ENCODE data around the gene DROSHA.

DNA sequence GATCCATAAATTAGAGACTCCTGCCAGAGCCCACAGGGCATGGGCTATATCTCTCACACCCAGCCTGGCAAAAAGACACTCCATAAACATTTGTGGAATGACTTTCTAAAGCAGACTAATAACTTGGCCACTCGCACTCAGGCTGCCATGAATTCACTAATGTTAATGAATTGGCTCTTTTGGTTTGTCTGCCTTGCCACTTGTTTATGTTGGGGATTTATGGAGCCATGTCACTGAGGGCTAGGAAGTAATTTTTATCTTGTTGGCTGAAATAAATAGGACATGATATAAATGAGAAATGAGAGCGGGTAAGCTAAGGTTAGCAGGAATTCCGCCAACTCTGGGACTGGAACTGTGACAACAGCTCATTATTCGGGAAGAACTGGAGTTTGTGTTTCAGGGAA, 55.2 kb downstream of the DROSHA start:
- no peak for TF ChIP-seq POLR2A (IDR thresholded peaks at IDR 0.05)
- TF ChIP-seq, protein P1, sequence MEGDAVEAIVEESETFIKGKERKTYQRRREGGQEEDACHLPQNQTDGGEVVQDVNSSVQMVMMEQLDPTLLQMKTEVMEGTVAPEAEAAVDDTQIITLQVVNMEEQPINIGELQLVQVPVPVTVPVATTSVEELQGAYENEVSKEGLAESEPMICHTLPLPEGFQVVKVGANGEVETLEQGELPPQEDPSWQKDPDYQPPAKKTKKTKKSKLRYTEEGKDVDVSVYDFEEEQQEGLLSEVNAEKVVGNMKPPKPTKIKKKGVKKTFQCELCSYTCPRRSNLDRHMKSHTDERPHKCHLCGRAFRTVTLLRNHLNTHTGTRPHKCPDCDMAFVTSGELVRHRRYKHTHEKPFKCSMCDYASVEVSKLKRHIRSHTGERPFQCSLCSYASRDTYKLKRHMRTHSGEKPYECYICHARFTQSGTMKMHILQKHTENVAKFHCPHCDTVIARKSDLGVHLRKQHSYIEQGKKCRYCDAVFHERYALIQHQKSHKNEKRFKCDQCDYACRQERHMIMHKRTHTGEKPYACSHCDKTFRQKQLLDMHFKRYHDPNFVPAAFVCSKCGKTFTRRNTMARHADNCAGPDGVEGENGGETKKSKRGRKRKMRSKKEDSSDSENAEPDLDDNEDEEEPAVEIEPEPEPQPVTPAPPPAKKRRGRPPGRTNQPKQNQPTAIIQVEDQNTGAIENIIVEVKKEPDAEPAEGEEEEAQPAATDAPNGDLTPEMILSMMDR (IDR thresholded peaks at IDR 0.05), result no peak

Data from body of pancreas (tissue), 4 donors.